ENCODE results near the gene GUCA2A.

The GUCA2A gene

DNA sequence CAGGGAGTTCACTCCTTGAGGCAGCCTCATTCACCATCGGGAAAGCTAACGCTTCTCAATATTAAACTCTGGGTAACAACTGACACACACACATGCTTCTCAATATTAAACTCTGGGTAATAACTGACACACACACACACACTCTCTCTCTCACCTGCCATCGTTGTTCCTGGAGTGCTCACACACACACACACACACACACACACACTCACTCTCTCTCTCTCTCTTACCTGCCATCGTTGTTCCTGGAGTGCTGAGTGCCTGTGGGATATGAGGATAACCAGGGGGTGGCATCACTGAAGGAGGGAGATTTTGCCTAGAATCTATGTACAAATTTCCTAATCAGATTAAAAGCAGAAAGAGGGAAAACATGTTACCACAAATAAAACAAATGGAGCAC is 17.1 kb upstream of the GUCA2A start:
- TF ChIP-seq MAX (IDR thresholded peaks at IDR 0.05; ENCODE audit: low read depth, low read length), result no peak
- TF ChIP-seq MYC (IDR thresholded peaks at IDR 0.05; ENCODE audit: low read depth, low read length), result no peak
- no peak for TF ChIP-seq POLR2A (IDR thresholded peaks at IDR 0.05; ENCODE audit: extremely low read depth, insufficient read length)
- TF ChIP-seq CTCF (IDR thresholded peaks at IDR 0.05; ENCODE audit: low read depth, low read length), result no peak
- DNase-seq (ENCODE audit: low read depth), result no peak

GRCh38 chr1:42179900-42180329 is 15.4 kb upstream of the GUCA2A start:
- no peak for DNase-seq (ENCODE audit: low read depth)
- no peak for TF ChIP-seq MYC (IDR thresholded peaks at IDR 0.05; ENCODE audit: low read depth, low read length)
- TF ChIP-seq POLR2A (IDR thresholded peaks at IDR 0.05; ENCODE audit: extremely low read depth, insufficient read length), result no peak
- no peak for TF ChIP-seq MAX (IDR thresholded peaks at IDR 0.05; ENCODE audit: low read depth, low read length)
- no peak for TF ChIP-seq CTCF (IDR thresholded peaks at IDR 0.05; ENCODE audit: low read depth, low read length)
- H3K4me3 ChIP-seq (ENCODE audit: low read depth, low read length), result no peak overlapping the region

More for the DNA sequence above, 17.1 kb upstream of the GUCA2A start:
- H3K4me3 ChIP-seq (ENCODE audit: low read depth, low read length), result no peak overlapping the region

- DNase-seq (ENCODE audit: low read depth), result no peak
- TF ChIP-seq MAX (IDR thresholded peaks at IDR 0.05; ENCODE audit: low read depth, low read length), result no peak
- no peak for TF ChIP-seq CTCF (IDR thresholded peaks at IDR 0.05; ENCODE audit: low read depth, low read length)
- TF ChIP-seq POLR2A (IDR thresholded peaks at IDR 0.05; ENCODE audit: extremely low read depth, insufficient read length), result no peak
- TF ChIP-seq MYC (IDR thresholded peaks at IDR 0.05; ENCODE audit: low read depth, low read length), result no peak
- no peak overlapping the region for H3K4me3 ChIP-seq (ENCODE audit: low read depth, low read length)
Observed at GRCh38 chr1:42179275-42179674, 14.7 kb upstream of the GUCA2A start.

DNA sequence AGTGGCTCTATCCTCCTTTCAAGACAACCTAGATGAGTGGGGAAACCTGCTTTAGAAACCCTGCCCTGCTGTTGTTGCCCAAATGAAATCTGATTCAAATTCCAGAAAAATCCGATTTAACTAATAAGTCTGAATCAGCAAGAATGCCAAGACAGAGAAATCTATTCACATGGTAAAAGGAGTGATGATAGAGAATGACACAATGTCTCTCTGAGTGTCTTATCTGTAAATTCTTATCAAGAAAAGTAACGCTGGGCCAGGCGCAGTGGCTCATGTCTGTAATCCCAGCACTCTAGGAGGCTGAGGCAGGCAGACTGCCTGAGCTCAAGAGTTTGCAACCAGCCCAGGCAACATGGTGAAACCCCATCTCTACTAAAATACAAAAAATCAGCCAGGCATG is 13.7 kb upstream of the GUCA2A start:
- no peak for TF ChIP-seq MAX (IDR thresholded peaks at IDR 0.05; ENCODE audit: low read depth, low read length)
- TF ChIP-seq MYC (IDR thresholded peaks at IDR 0.05; ENCODE audit: low read depth, low read length), result no peak
- TF ChIP-seq POLR2A (IDR thresholded peaks at IDR 0.05; ENCODE audit: extremely low read depth, insufficient read length), result no peak
- no peak for TF ChIP-seq CTCF (IDR thresholded peaks at IDR 0.05; ENCODE audit: low read depth, low read length)
- DNase-seq (ENCODE audit: low read depth), result no peak
- H3K4me3 ChIP-seq (ENCODE audit: low read depth, low read length), result no peak overlapping the region

DNA sequence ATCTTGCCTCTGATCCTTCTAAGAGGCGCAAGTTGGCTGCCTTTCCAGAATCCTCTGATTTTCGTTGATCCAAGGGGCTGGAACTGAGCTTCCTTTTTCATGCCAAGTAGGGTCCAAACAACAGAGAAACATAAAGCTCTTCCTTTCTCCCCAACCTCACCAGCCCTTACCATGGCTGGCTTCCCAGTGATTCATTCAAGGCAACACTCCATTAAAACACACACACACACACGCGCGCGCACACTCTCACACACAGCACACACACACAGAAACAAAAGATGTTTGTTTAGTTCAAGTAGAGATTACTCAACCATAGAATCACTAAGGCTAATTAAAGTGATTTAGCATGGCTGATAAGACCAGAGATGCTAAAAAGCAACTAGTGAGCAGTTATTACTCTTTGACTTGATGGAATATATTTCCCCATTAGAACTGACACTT is 13.0 kb upstream of the GUCA2A start:
- no peak for TF ChIP-seq POLR2A (IDR thresholded peaks at IDR 0.05; ENCODE audit: extremely low read depth, insufficient read length)
- no peak for TF ChIP-seq CTCF (IDR thresholded peaks at IDR 0.05; ENCODE audit: low read depth, low read length)
- TF ChIP-seq MYC (IDR thresholded peaks at IDR 0.05; ENCODE audit: low read depth, low read length), result no peak
- TF ChIP-seq MAX (IDR thresholded peaks at IDR 0.05; ENCODE audit: low read depth, low read length), result no peak
- DNase-seq (ENCODE audit: low read depth), result no peak
- H3K4me3 ChIP-seq (ENCODE audit: low read depth, low read length), result no peak overlapping the region

All from NB4 (cell line).